Mammary epithelial cell (primary cell): ENCODE results near the gene ADCY5.

Experiments
- EZH2 ChIP-seq: IDR thresholded peaks from 2 replicates; pipeline ENCODE4 v1.6.1; 2012; ENCODE audit warnings: low read length, inconsistent platforms, borderline replicate concordance
- TF ChIP-seq, protein P1 (sequence below), 2 donors: IDR thresholded peaks in 1 of 2; conservative IDR thresholded peaks in 1 of 2; 2 replicates each; pipeline ENCODE4 v1.5.1; 2011 to 2012; ENCODE audit warnings: inconsistent platforms in 2 of 2, low read length in 2 of 2, mild to moderate bottlenecking in 2 of 2, control low read depth in 1 of 2, low read depth in 1 of 2; ENCODE audit not compliant: insufficient read depth in 1 of 2; ENCODE audit errors: extremely low read depth in 1 of 2

DNA sequence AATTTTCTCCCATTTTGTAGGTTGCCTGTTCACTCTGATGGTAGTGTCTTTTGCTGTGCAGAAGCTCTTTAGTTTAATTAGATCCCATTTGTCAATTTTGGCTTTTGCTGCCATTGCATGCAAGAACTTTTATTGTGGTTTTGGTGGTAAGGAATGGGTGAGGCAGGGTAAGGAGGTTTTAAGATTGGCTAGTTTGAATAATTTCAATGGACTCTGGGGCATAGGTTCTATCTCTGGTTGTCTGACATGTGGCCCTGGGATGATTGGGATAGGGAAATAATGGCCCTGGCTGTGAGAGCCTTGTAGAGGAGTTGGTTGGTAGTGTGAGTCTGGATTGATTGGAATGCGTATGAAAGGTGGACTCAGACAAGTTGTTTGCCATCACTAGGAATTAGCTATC, 209.1 kb downstream of the ADCY5 start:
- TF ChIP-seq, protein P1, sequence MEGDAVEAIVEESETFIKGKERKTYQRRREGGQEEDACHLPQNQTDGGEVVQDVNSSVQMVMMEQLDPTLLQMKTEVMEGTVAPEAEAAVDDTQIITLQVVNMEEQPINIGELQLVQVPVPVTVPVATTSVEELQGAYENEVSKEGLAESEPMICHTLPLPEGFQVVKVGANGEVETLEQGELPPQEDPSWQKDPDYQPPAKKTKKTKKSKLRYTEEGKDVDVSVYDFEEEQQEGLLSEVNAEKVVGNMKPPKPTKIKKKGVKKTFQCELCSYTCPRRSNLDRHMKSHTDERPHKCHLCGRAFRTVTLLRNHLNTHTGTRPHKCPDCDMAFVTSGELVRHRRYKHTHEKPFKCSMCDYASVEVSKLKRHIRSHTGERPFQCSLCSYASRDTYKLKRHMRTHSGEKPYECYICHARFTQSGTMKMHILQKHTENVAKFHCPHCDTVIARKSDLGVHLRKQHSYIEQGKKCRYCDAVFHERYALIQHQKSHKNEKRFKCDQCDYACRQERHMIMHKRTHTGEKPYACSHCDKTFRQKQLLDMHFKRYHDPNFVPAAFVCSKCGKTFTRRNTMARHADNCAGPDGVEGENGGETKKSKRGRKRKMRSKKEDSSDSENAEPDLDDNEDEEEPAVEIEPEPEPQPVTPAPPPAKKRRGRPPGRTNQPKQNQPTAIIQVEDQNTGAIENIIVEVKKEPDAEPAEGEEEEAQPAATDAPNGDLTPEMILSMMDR (conservative IDR thresholded peaks at IDR 0.05 in 1 of 2, IDR thresholded peaks at IDR 0.05 in 1 of 2; ENCODE audit: extremely low read depth in 1 of 2, insufficient read depth in 1 of 2, low read depth in 1 of 2, low read length in 2 of 2) = no peak
- no peak for TF ChIP-seq EZH2
